ENCODE results near the gene SRSF3.
A peak's percentile ranks its signal among the peaks of the same experiment; 100 is the strongest.

DNA sequence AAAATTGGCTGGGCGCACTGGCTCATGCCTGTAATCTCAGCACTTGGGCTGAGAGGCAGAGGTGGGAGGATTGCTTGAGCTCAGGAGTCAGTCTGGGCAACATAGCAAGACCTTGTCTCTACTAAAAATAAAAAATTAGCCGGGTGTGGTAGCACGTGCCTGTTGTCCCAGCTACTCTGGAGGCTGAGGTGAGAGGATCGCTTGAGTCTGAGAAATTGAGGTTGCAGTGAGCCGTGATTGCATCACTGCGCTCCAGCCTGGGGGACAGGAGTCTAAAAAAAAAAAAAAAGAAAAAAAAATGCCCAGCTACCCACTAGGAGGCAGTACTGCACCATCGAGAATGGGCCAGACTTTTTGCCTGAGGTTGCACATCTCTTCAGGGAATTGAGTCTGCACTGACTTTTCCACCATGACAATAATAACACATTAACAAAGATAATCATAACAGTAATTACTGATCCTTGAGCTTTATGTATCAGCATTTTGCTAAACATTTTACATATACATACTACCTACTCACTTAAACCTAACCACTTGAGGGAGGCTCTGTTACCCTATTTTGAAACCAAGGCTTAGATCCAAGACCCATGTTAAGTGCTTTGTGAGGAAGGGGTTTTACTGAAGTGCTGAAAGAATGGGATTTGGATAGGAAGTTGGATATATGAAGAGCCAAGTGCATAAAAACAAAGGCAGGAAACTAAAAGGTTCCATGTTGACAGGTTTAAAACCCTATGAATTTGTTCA is 21.0 kb downstream of the SRSF3 start:
- TF ChIP-seq CTCF (conservative IDR thresholded peaks at IDR 0.05 in 1 of 2, IDR thresholded peaks at IDR 0.05 in 1 of 2; ENCODE audit: extremely low read depth in 1 of 2, insufficient read depth in 1 of 2, low read depth in 1 of 2, low read length in 2 of 2), result peak; percentile 82 to 83
- no peak for TF ChIP-seq EZH2 (IDR thresholded peaks at IDR 0.05; ENCODE audit: borderline replicate concordance, low read length)

All from mammary epithelial cell (primary cell).